Activated CD4-positive, alpha-beta T cell treated with anti-CD3 and anti-CD28 coated beads, Interleukin-2, Interleukin-6, amounts not matched to agents 100 ng/mL and 50 ng/mL, durations not matched to agents 16 hours and 8 hours (primary cell): ENCODE results near the gene TMC8.

ENCODE experiments used
- DNase-seq: peaks from one replicate; pipeline ENCODE4 v3.0.0-alpha.2; 2020

TMC8 gene

DNA sequence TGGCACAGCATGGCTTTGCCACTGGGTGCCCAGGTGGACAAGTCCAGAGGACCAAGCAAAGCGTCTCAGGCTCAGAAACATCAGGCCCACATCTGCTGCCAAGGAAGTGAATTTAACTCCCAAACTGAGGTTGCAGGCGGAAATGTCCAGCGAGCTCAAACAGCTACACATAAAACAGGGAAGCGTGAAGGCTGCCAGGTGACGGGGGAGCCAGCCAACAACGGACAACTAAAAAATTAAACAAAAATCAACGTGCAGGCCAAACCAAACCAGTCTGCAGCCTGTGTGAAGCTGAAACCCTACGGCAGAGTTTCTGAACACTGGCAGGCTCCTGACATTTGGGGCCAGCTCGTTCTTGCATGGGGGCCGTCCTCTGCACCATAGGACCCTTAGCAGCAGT, 53.8 kb downstream of the TMC8 start:
- DNase-seq, result no peak

GRCh38 chr17:78184868-78185267, 54.3 kb downstream of the TMC8 start:
- DNase-seq, result no peak

- DNase-seq, result no peak
These were observed 55.6 kb downstream of the TMC8 start for GRCh38 chr17:78185981-78186691.

GRCh38 chr17:78186692-78187595, 56.4 kb downstream of the TMC8 start, which contains the start of the genes AFMID and TK1:
TSS of gene AFMID (plus strand) at chr17:78187362. CDS start at chr17:78187371, 9 bp downstream.
TSS of gene TK1 (minus strand) at chr17:78187052. CDS start at chr17:78186994, 58 bp downstream.
- peak; percentile 98 for DNase-seq
